Stomach (tissue), 9 donors: ENCODE results near the gene TRIM17. TPM values are rescaled to one million over a fixed set of nuclear protein-coding genes. Genes with fewer than 3 reads are reported as not detected.

Experiments
- DNase-seq, 2 donors: peaks; one replicate each; pipeline versions ENCODE4 v3.0.0 to v3.0.0-alpha.2; 2013 to 2019
- H3K27ac ChIP-seq, 5 donors: fragments of 200-600 bp in 4 of 5; sonication (generic) in 4 of 5; one replicate each; pipeline ENCODE4 v1.5.1; 2013 to 2019; ENCODE audit warnings: mild to moderate bottlenecking in 1 of 5, moderate library complexity in 1 of 5
- H3K27me3 ChIP-seq, 3 donors: fragments of 200-600 bp; sonication (generic); one replicate each; pipeline ENCODE4 v1.5.1; 2017 to 2019; ENCODE audit warnings: mixed run types in 1 of 3
- H3K36me3 ChIP-seq, 4 donors: fragments of 200-600 bp; sonication (generic); 1 replicate in 3 of 4; 2 replicates in 1 of 4; pipeline ENCODE4 v1.5.1; 2016 to 2019
- H3K4me1 ChIP-seq, 4 donors: fragments of 200-600 bp; sonication (generic); one replicate each; pipeline ENCODE4 v1.5.1; 2016 to 2019
- H3K4me3 ChIP-seq, 4 donors: fragments of 200-600 bp; sonication (generic) in 3 of 4; one replicate each; pipeline ENCODE4 v1.5.1; 2016 to 2019; ENCODE audit warnings: mild to moderate bottlenecking in 1 of 4
- H3K9me3 ChIP-seq, 4 donors: fragments of 200-600 bp; sonication (generic); one replicate each; pipeline ENCODE4 v1.5.1; 2016 to 2019
- EP300 ChIP-seq: sonication (generic); formaldehyde crosslinking; IDR thresholded peaks from one replicate; pipeline ENCODE4 v1.6.1; 2017; ENCODE audit warnings: antibody characterized with exemption
- POLR2A ChIP-seq, 4 donors: fragments of 450-650 bp; IDR thresholded peaks; one replicate each; pipeline ENCODE4 v1.6.1; 2016; ENCODE audit warnings: antibody characterized with exemption in 4 of 4, control low read depth in 2 of 4, mild to moderate bottlenecking in 1 of 4, moderate library complexity in 1 of 4
- POLR2AphosphoS5 ChIP-seq, 3 donors: sonication (generic); formaldehyde crosslinking; IDR thresholded peaks; one replicate each; pipeline ENCODE4 v1.6.1; 2016; ENCODE audit warnings: antibody characterized with exemption in 3 of 3
- WGBS, 5 donors: extraction: QIAGEN DNeasy Blood & Tissue Kit in 3 of 5; methylation state at CpG; one replicate each; pipeline versions ENCODE4 v1.1.5 to v1.1.7; 2013 to 2018; 5-methylcytosine and 5-hydroxymethylcytosine counted together
- intact Hi-C: fragments of 100-400 bp; cut with DNase I; formaldehyde crosslinking; loops from one replicate; pipeline ENCODE4 v1.15.1; 2023; ENCODE audit warnings: low total_unique reads
- polyA plus RNA-seq, 3 donors: library from polyadenylated mRNA; stranded (reverse); fragments of 200-250 nt; gene quantifications; one replicate each; pipeline ENCODE4 v1.2.3, GENCODE V29; 2013
- total RNA-seq, 5 donors: library from RNA; depleted of rRNA; stranded (reverse); fragments of >200 nt; gene quantifications; one replicate each; pipeline versions ENCODE4 v1.1.0 to v1.2.3, GENCODE V29; 2014 to 2016
- TF ChIP-seq, protein P1 (sequence below), 7 experiments: fragments of 450-650 bp in 4 of 7; fragments of 200-600 bp in 3 of 7; sonication (generic) in 3 of 7; IDR thresholded peaks; one replicate each; pipeline ENCODE4 v1.5.1; 2016 to 2019; ENCODE audit warnings: antibody characterized with exemption in 7 of 7, control low read depth in 2 of 7, mild to moderate bottlenecking in 1 of 7
- donor health status: healthy with polysubstance abuse.
- donor health status: Bipolar disorder and iron deficiency.
- donor health status: healthy.

Gene TRIM17
- total and polyA plus RNA-seq, 8 donors = 1.2 to 6.2 (median 1.8) TPM; not detected in 3

- H3K4me1 ChIP-seq = no peaks in the 10 kb centered on the region
- WGBS, 5 donors = 85 to 93% (median 89%) methylated on average over 4 of the region's 4 CpGs
- DNase-seq = no peak
Observed at GRCh38 chr1:228362884-228363450, 53.7 kb downstream of the TRIM17 start.

DNA sequence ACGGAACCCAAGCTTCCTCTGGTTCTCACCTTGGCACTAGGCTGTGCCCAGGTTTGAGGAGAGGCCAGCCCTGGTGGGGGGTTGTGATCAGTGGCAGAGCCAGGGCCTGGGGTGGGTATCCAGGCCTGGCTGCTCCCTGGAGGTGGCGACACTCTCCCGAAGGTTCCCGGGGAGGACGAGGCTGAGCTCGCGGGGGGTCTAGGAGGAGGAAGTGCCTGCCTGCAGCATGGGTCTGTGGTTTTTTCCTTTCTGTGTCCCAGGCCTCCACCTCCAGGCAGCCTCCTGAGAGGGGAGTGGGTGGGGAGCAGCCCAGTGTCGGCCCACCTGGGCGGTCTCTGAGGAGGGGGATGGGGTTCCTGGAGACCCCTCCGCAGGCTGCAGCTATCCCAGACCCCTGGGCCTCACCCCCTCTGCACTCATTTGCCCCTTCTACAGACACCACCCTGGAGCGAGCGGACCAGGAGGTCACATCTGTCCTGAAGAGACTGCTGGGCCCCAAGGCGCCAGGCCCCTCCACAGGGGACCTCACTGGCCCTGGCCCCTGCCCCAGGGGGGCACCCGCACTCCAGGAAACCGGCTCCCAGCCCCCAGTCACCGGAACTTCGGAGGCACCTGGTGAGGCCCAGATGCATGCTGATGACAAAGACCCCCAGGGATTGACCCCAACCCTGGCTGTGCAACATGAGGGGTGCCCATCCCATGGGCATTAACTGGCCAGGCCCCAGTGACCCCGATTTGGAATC, 54.3 kb downstream of the TRIM17 start:
- no peaks in the 10 kb centered on the region for H3K9me3 ChIP-seq
- H3K27me3 ChIP-seq = peaks cover 0 to 26% (median 0%) of the 10 kb centered on the region in 3 donors
- intact Hi-C loops = no loop called here
- WGBS, 5 donors = 77 to 85% (median 82%) methylated on average over 11 to 18 of the region's 18 CpGs
- H3K4me3 ChIP-seq = no peak overlapping the region
- no peaks in the 10 kb centered on the region for H3K36me3 ChIP-seq
- H3K4me1 ChIP-seq = no peaks in the 10 kb centered on the region
- no peak for TF ChIP-seq POLR2AphosphoS5 (IDR thresholded peaks at IDR 0.05)
- no peak for TF ChIP-seq EP300
- TF ChIP-seq, protein P1, sequence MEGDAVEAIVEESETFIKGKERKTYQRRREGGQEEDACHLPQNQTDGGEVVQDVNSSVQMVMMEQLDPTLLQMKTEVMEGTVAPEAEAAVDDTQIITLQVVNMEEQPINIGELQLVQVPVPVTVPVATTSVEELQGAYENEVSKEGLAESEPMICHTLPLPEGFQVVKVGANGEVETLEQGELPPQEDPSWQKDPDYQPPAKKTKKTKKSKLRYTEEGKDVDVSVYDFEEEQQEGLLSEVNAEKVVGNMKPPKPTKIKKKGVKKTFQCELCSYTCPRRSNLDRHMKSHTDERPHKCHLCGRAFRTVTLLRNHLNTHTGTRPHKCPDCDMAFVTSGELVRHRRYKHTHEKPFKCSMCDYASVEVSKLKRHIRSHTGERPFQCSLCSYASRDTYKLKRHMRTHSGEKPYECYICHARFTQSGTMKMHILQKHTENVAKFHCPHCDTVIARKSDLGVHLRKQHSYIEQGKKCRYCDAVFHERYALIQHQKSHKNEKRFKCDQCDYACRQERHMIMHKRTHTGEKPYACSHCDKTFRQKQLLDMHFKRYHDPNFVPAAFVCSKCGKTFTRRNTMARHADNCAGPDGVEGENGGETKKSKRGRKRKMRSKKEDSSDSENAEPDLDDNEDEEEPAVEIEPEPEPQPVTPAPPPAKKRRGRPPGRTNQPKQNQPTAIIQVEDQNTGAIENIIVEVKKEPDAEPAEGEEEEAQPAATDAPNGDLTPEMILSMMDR (IDR thresholded peaks at IDR 0.05) = no peak
- no peak for TF ChIP-seq POLR2A (IDR thresholded peaks at IDR 0.05)
- H3K27ac ChIP-seq = no peak overlapping the region
- DNase-seq = no peak

More at GRCh38 chr1:228362884-228363450, 53.7 kb downstream of the TRIM17 start:
- Histone ChIP-seq H3K27ac (no peak overlapping the region), H3K36me3 (no peaks in the 10 kb centered on the region), H3K9me3 (no peaks in the 10 kb centered on the region), H3K4me3 (no peak overlapping the region), H3K27me3 (peaks cover 0 to 33% (median 2%) of the 10 kb centered on the region in 3 donors)
- TF ChIP-seq POLR2A (IDR thresholded peaks at IDR 0.05) (no peak), EP300 (no peak), POLR2AphosphoS5 (IDR thresholded peaks at IDR 0.05) (no peak)
- TF ChIP-seq, protein P1 (IDR thresholded peaks at IDR 0.05) = no peak
- intact Hi-C loops = no loop called here

DNA sequence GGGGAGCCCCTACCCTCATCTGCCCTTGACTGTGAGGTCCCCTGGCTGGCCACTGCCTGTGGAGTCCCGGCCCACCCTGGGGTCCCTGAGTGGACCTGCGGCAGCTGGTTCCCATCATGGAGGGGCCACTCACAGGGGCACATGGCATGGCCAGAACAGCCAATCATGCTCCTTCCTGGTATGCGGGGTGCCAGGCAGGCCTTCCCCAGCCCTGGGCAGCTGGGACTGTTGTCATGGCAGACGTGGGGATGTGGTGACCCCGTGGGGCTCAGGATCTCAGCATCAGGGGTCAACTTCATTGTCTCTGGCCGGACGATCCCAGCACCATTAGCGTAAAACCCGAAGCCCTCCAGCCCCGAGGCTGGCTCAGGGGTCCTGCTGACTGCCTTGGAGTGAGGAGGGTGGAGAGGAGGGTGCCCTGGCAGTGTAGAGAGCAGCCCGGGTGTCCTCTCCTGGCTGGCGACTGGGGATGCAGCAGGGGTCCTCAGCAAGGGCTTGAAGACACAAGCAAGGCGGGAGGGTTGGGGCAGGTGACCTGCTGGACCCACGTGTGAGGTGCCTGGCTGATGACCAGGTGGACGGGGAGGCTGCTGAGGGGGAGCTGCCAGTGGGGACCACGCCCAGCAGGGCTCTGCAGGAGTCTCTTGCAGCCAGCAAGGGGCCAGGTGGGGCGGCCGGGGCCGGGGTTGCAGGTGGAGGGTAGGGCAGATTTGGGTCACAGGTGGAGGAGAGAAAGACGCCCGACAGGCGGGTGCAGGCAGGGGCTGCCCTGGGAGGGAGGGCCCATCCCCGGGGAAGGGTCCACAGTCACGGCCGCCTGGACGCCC, 55.1 kb downstream of the TRIM17 start:
- H3K4me3 ChIP-seq = no peak overlapping the region
- peaks cover 0 to 18% (median 0%) of the 10 kb centered on the region in 3 donors for H3K27me3 ChIP-seq
- TF ChIP-seq, protein P1 (IDR thresholded peaks at IDR 0.05) = no peak
- TF ChIP-seq EP300 (no peak), POLR2AphosphoS5 (IDR thresholded peaks at IDR 0.05) (no peak), POLR2A (IDR thresholded peaks at IDR 0.05) (no peak)
- H3K27ac ChIP-seq = no peak overlapping the region
- H3K9me3 ChIP-seq = no peaks in the 10 kb centered on the region
- no peaks in the 10 kb centered on the region for H3K36me3 ChIP-seq
- no peak for DNase-seq
- H3K4me1 ChIP-seq = no peaks in the 10 kb centered on the region
- 72 to 81% (median 75%) methylated on average over 10 to 26 of the region's 26 CpGs for WGBS, 5 donors
- intact Hi-C loops = no loop called here
